Breast epithelium (tissue), 4 donors: Measurements from ENCODE around the gene MBD1. TPM values are rescaled to one million over a fixed set of nuclear protein-coding genes. Genes with fewer than 3 reads are reported as not detected.

Source experiments
- DNase-seq, 2 donors: peaks; one replicate each; pipeline ENCODE4 v3.0.0-alpha.2; 2019; ENCODE audit warnings: low spot score in 2 of 2
- H3K27ac ChIP-seq, 2 donors: fragments of 200-600 bp; sonication (generic) in 1 of 2; one replicate each; pipeline ENCODE4 v1.5.1; 2016 to 2019; ENCODE audit warnings: mild to moderate bottlenecking in 1 of 2
- H3K27me3 ChIP-seq, 2 donors: fragments of 200-600 bp; sonication (generic) in 1 of 2; one replicate each; pipeline versions ENCODE4 v1.5.1 to v1.6.0; 2017 to 2019; ENCODE audit warnings: control low read depth in 1 of 2, mild to moderate bottlenecking in 1 of 2
- H3K36me3 ChIP-seq: fragments of 200-600 bp; one replicate; pipeline ENCODE4 v1.5.1; 2019
- H3K4me1 ChIP-seq, 2 donors: fragments of 200-600 bp; sonication (generic); one replicate each; pipeline ENCODE4 v1.5.1; 2016 to 2019; ENCODE audit warnings: control low read depth in 1 of 2
- H3K4me3 ChIP-seq, 3 donors: fragments of 200-600 bp; sonication (generic); 1 replicate in 2 of 3; 2 replicates in 1 of 3; pipeline ENCODE4 v1.5.1; 2016 to 2019; ENCODE audit warnings: mild to moderate bottlenecking in 3 of 3, moderate library complexity in 2 of 3
- H3K9me3 ChIP-seq, 2 donors: fragments of 200-600 bp; sonication (generic) in 1 of 2; one replicate each; pipeline ENCODE4 v1.5.1; 2016 to 2019; ENCODE audit warnings: control low read depth in 1 of 2
- POLR2A ChIP-seq: fragments of 450-650 bp; IDR thresholded peaks from one replicate; pipeline ENCODE4 v1.6.1; 2016; ENCODE audit warnings: antibody characterized with exemption, mild to moderate bottlenecking, moderate library complexity
- POLR2AphosphoS5 ChIP-seq, 3 donors: sonication (generic); formaldehyde crosslinking; IDR thresholded peaks; one replicate each; pipeline ENCODE4 v1.6.1; 2017; ENCODE audit warnings: antibody characterized with exemption in 3 of 3
- intact Hi-C: fragments of 100-400 bp; cut with DNase I; formaldehyde crosslinking; loops from one replicate; pipeline ENCODE4 v1.15.1; 2023; ENCODE audit warnings: low total_unique reads
- total RNA-seq, 3 donors: library from RNA; depleted of rRNA; stranded (reverse); fragments of >200 nt; gene quantifications; one replicate each; pipeline ENCODE4 v1.1.0, GENCODE V29; 2016
- TF ChIP-seq, protein P1 (sequence below), 3 donors: fragments of 450-650 bp; IDR thresholded peaks; one replicate each; pipeline ENCODE4 v1.5.1; 2016 to 2017; ENCODE audit warnings: antibody characterized with exemption in 3 of 3, mild to moderate bottlenecking in 3 of 3, moderate library complexity in 3 of 3

MBD1 gene
- total RNA-seq, 3 donors from 2014 or later: 51.2 to 82.3 (median 71.1) TPM

- Histone ChIP-seq H3K27me3 (no peaks in the 10 kb centered on the region), H3K4me1 (peaks cover 0 to 5% of the 10 kb centered on the region in 2 donors), H3K4me3 (peak overlapping the region; percentile 72 to 95 (median 91)), H3K9me3 (no peaks in the 10 kb centered on the region), H3K36me3 (peaks cover 5% of the 10 kb centered on the region), H3K27ac (peak overlapping the region; percentile 94)
- intact Hi-C loops: no loop called here
- TF ChIP-seq POLR2AphosphoS5 (IDR thresholded peaks at IDR 0.05) (no peak), POLR2A (no peak)
- TF ChIP-seq, protein P1, sequence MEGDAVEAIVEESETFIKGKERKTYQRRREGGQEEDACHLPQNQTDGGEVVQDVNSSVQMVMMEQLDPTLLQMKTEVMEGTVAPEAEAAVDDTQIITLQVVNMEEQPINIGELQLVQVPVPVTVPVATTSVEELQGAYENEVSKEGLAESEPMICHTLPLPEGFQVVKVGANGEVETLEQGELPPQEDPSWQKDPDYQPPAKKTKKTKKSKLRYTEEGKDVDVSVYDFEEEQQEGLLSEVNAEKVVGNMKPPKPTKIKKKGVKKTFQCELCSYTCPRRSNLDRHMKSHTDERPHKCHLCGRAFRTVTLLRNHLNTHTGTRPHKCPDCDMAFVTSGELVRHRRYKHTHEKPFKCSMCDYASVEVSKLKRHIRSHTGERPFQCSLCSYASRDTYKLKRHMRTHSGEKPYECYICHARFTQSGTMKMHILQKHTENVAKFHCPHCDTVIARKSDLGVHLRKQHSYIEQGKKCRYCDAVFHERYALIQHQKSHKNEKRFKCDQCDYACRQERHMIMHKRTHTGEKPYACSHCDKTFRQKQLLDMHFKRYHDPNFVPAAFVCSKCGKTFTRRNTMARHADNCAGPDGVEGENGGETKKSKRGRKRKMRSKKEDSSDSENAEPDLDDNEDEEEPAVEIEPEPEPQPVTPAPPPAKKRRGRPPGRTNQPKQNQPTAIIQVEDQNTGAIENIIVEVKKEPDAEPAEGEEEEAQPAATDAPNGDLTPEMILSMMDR (IDR thresholded peaks at IDR 0.05): no peak
- peak in 1 of 2 donors; percentile 30 for DNase-seq
Measured at GRCh38 chr18:50281972-50282520, 723 bp upstream of the MBD1 start.

- Histone ChIP-seq H3K4me3 (peak overlapping the region; percentile 72 to 95 (median 91)), H3K36me3 (peaks cover 12% of the 10 kb centered on the region), H3K27ac (peak overlapping the region; percentile 94), H3K9me3 (no peaks in the 10 kb centered on the region), H3K27me3 (no peaks in the 10 kb centered on the region), H3K4me1 (peaks cover 0 to 5% of the 10 kb centered on the region in 2 donors)
- TF ChIP-seq POLR2A (no peak), POLR2AphosphoS5 (IDR thresholded peaks at IDR 0.05) (no peak)
- TF ChIP-seq, protein P1 (IDR thresholded peaks at IDR 0.05): no peak
- intact Hi-C loops: no loop called here
- no peak for DNase-seq
Measured at GRCh38 chr18:50280707-50281294, 522 bp downstream of the MBD1 start.

- peaks cover 20% of the 10 kb centered on the region for H3K36me3 ChIP-seq
- H3K4me3 ChIP-seq: peak overlapping the region in 2 of 3 donors; percentile 91 to 95
- TF ChIP-seq POLR2A (no peak), POLR2AphosphoS5 (IDR thresholded peaks at IDR 0.05) (no peak)
- TF ChIP-seq, protein P1 (IDR thresholded peaks at IDR 0.05): no peak
- no peak for DNase-seq
- H3K27me3 ChIP-seq: no peaks in the 10 kb centered on the region
- peak overlapping the region in 1 of 2 donors; percentile 94 for H3K27ac ChIP-seq
- intact Hi-C loops: no loop called here
- H3K9me3 ChIP-seq: no peaks in the 10 kb centered on the region
- peaks cover 0 to 5% of the 10 kb centered on the region in 2 donors for H3K4me1 ChIP-seq
Measured at GRCh38 chr18:50279752-50280151, 1.6 kb downstream of the MBD1 start.

GRCh38 chr18:50277942-50278341 lies 3.4 kb downstream of the MBD1 start:
- no peak for DNase-seq
- no peak overlapping the region for H3K4me3 ChIP-seq
- TF ChIP-seq POLR2AphosphoS5 (IDR thresholded peaks at IDR 0.05) (no peak), POLR2A (no peak)
- TF ChIP-seq, protein P1 (IDR thresholded peaks at IDR 0.05): no peak
- H3K9me3 ChIP-seq: no peaks in the 10 kb centered on the region
- intact Hi-C loops: no loop called here
- H3K27me3 ChIP-seq: no peaks in the 10 kb centered on the region
- peaks cover 0 to 5% of the 10 kb centered on the region in 2 donors for H3K4me1 ChIP-seq
- H3K36me3 ChIP-seq: peaks cover 31% of the 10 kb centered on the region
- no peak overlapping the region for H3K27ac ChIP-seq

DNA sequence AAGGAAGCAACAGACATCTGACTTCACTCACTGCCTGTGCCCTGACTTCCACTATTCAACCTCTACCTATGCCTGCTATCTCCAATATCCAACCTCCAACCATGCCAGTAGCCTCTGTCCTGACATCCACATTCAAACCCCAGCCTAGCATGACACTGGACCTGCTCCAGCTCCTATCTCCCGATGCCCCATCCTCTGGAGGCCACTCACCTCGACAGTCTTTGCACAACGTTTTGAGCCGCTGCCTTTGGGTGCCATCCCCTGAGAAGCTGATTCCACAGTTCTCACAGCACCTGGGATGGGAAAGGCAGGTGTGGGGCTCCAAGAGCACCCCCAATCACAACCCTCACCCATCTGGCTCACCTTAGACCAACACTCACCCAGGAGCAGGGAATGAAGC lies 4.9 kb downstream of the MBD1 start:
- no peak overlapping the region for H3K4me3 ChIP-seq
- no peaks in the 10 kb centered on the region for H3K9me3 ChIP-seq
- no peak for TF ChIP-seq POLR2AphosphoS5 (IDR thresholded peaks at IDR 0.05)
- TF ChIP-seq, protein P1 (IDR thresholded peaks at IDR 0.05): no peak
- TF ChIP-seq POLR2A: no peak
- peaks cover 0 to 5% of the 10 kb centered on the region in 2 donors for H3K4me1 ChIP-seq
- intact Hi-C loops: no loop called here
- DNase-seq: no peak
- H3K27me3 ChIP-seq: no peaks in the 10 kb centered on the region
- H3K36me3 ChIP-seq: peaks cover 37% of the 10 kb centered on the region
- H3K27ac ChIP-seq: no peak overlapping the region
